Measurements from ENCODE around the gene PDS5B. TPM values are rescaled to one million over a fixed set of nuclear protein-coding genes. Genes with fewer than 3 reads are reported as not detected.

The PDS5B gene
- total and polyA plus RNA-seq, 2 experiments from 2014 or later: 13.4 to 14.2 TPM

GRCh38 chr13:32659736-32660135 is 73.5 kb downstream of the PDS5B start:
- no peak overlapping the region for H3K4me2 ChIP-seq (ENCODE audit: unreplicated experiment)
- no peaks in the 10 kb centered on the region for H3K27me3 ChIP-seq (replicated peaks; ENCODE audit: insufficient read depth)
- no peaks in the 10 kb centered on the region for H3K36me3 ChIP-seq (ENCODE audit: low read depth)
- H3K27ac ChIP-seq: no peak overlapping the region
- H4K20me1 ChIP-seq (ENCODE audit: insufficient read depth): no peaks in the 10 kb centered on the region
- no peak for TF ChIP-seq EZH2 (IDR thresholded peaks at IDR 0.05; ENCODE audit: insufficient read depth, poor library complexity, severe bottlenecking)
- in situ Hi-C loops (cut with MboI): no loop called here
- H3K4me3 ChIP-seq: no peak overlapping the region
- H3K4me1 ChIP-seq (ENCODE audit: insufficient read depth): peaks cover 6% of the 10 kb centered on the region; the same call in 1 of the 2 replicates
- H2AFZ ChIP-seq: no peak overlapping the region
- H3K9me3 ChIP-seq (ENCODE audit: low read depth): no peaks in the 10 kb centered on the region
- peak; percentile 6 for DNase-seq
- H3K79me2 ChIP-seq (ENCODE audit: insufficient read depth): peaks cover 34% of the 10 kb centered on the region
- H3F3A ChIP-seq (ENCODE audit: insufficient read depth): peaks cover 11% of the 10 kb centered on the region
- H3K9me2 ChIP-seq (ENCODE audit: insufficient read depth): no peaks in the 10 kb centered on the region
- no peak overlapping the region for H3K9ac ChIP-seq
- WGBS, 2 experiments (ENCODE audit: low coverage in 1 of 2, low lambda C conversion rate in 2 of 2, missing lambda C conversion rate in 2 of 2): 95 to 100% methylated on average over 1 of the region's 1 CpG

- Histone ChIP-seq H2AFZ (no peak overlapping the region), H3K36me3 (ENCODE audit: low read depth) (no peaks in the 10 kb centered on the region), H3K9me3 (ENCODE audit: low read depth) (no peaks in the 10 kb centered on the region), H3K27ac (no peak overlapping the region), H3K4me1 (ENCODE audit: insufficient read depth) (peaks cover 6% of the 10 kb centered on the region; the same call in 1 of the 2 replicates), H3K9me2 (ENCODE audit: insufficient read depth) (no peaks in the 10 kb centered on the region), H3K9ac (no peak overlapping the region), H4K20me1 (ENCODE audit: insufficient read depth) (no peaks in the 10 kb centered on the region), H3K79me2 (ENCODE audit: insufficient read depth) (peaks cover 30% of the 10 kb centered on the region), H3K4me2 (ENCODE audit: unreplicated experiment) (no peak overlapping the region), H3K27me3 (replicated peaks; ENCODE audit: insufficient read depth) (no peaks in the 10 kb centered on the region), H3F3A (ENCODE audit: insufficient read depth) (peaks cover 11% of the 10 kb centered on the region), H3K4me3 (no peak overlapping the region)
- in situ Hi-C loops (cut with MboI): no loop called here
- DNase-seq: no peak
- 92 to 94% methylated on average over 2 of the region's 2 CpGs for WGBS, 2 experiments (ENCODE audit: low coverage in 1 of 2, low lambda C conversion rate in 2 of 2, missing lambda C conversion rate in 2 of 2)
- no peak for TF ChIP-seq EZH2phosphoT487 (IDR thresholded peaks at IDR 0.05; ENCODE audit: insufficient read depth, low read depth)
- TF ChIP-seq EZH2 (IDR thresholded peaks at IDR 0.05; ENCODE audit: insufficient read depth, poor library complexity, severe bottlenecking): no peak
Observed at GRCh38 chr13:32660227-32660626, 74.0 kb downstream of the PDS5B start.

GRCh38 chr13:32661685-32662084 is 75.4 kb downstream of the PDS5B start:
- Histone ChIP-seq H3K4me1 (ENCODE audit: insufficient read depth) (0 out of 2 replicates have a peak, but pooled peaks cover 2% of the 10 kb centered on the region), H3K79me2 (ENCODE audit: insufficient read depth) (peaks cover 16% of the 10 kb centered on the region), H3K4me3 (no peak overlapping the region), H3K36me3 (ENCODE audit: low read depth) (no peaks in the 10 kb centered on the region), H3K27me3 (replicated peaks; ENCODE audit: insufficient read depth) (no peaks in the 10 kb centered on the region), H3K9me3 (ENCODE audit: low read depth) (no peaks in the 10 kb centered on the region), H3K27ac (no peak overlapping the region), H3K4me2 (ENCODE audit: unreplicated experiment) (no peak overlapping the region), H3K9ac (no peak overlapping the region), H2AFZ (no peak overlapping the region), H4K20me1 (ENCODE audit: insufficient read depth) (no peaks in the 10 kb centered on the region), H3K9me2 (ENCODE audit: insufficient read depth) (no peaks in the 10 kb centered on the region), H3F3A (ENCODE audit: insufficient read depth) (peaks cover 8% of the 10 kb centered on the region)
- TF ChIP-seq EZH2 (IDR thresholded peaks at IDR 0.05; ENCODE audit: insufficient read depth, poor library complexity, severe bottlenecking) (no peak), EZH2phosphoT487 (IDR thresholded peaks at IDR 0.05; ENCODE audit: insufficient read depth, low read depth) (no peak)
- in situ Hi-C loops (cut with MboI): no loop called here
- DNase-seq: no peak

GRCh38 chr13:32663660-32664059 is 77.4 kb downstream of the PDS5B start:
- Histone ChIP-seq H3K9me2 (ENCODE audit: insufficient read depth) (no peaks in the 10 kb centered on the region), H3K4me3 (no peak overlapping the region), H3K9ac (no peak overlapping the region), H3K27me3 (replicated peaks; ENCODE audit: insufficient read depth) (no peaks in the 10 kb centered on the region), H3K36me3 (ENCODE audit: low read depth) (peaks cover 6% of the 10 kb centered on the region; the same call in 1 of the 2 replicates), H3K4me2 (ENCODE audit: unreplicated experiment) (no peak overlapping the region), H3K79me2 (ENCODE audit: insufficient read depth) (no peaks in the 10 kb centered on the region; the same call in 1 of the 2 replicates), H4K20me1 (ENCODE audit: insufficient read depth) (no peaks in the 10 kb centered on the region), H2AFZ (no peak overlapping the region), H3F3A (ENCODE audit: insufficient read depth) (no peaks in the 10 kb centered on the region), H3K4me1 (ENCODE audit: insufficient read depth) (0 out of 2 replicates have a peak, but pooled peaks cover 2% of the 10 kb centered on the region), H3K9me3 (ENCODE audit: low read depth) (no peaks in the 10 kb centered on the region), H3K27ac (no peak overlapping the region)
- in situ Hi-C loops (cut with MboI): no loop called here
- no peak for TF ChIP-seq EZH2 (IDR thresholded peaks at IDR 0.05; ENCODE audit: insufficient read depth, poor library complexity, severe bottlenecking)
- TF ChIP-seq EZH2phosphoT487 (IDR thresholded peaks at IDR 0.05; ENCODE audit: insufficient read depth, low read depth): no peak
- no peak for DNase-seq

- Histone ChIP-seq H3K4me2 (ENCODE audit: unreplicated experiment) (no peak overlapping the region), H3K9ac (no peak overlapping the region), H3K27ac (no peak overlapping the region), H3K79me2 (ENCODE audit: insufficient read depth) (no peaks in the 10 kb centered on the region), H3K4me1 (ENCODE audit: insufficient read depth) (no peaks in the 10 kb centered on the region), H3K9me3 (ENCODE audit: low read depth) (no peaks in the 10 kb centered on the region), H3K36me3 (ENCODE audit: low read depth) (peaks cover 6% of the 10 kb centered on the region; the same call in 1 of the 2 replicates), H2AFZ (no peak overlapping the region), H3K4me3 (no peak overlapping the region), H4K20me1 (ENCODE audit: insufficient read depth) (no peaks in the 10 kb centered on the region), H3F3A (ENCODE audit: insufficient read depth) (no peaks in the 10 kb centered on the region), H3K9me2 (ENCODE audit: insufficient read depth) (no peaks in the 10 kb centered on the region), H3K27me3 (replicated peaks; ENCODE audit: insufficient read depth) (no peaks in the 10 kb centered on the region)
- no peak for DNase-seq
- WGBS, 2 experiments (ENCODE audit: low coverage in 1 of 2, low lambda C conversion rate in 2 of 2, missing lambda C conversion rate in 2 of 2): 98 to 100% methylated on average over 4 of the region's 4 CpGs
- in situ Hi-C loops (cut with MboI): no loop called here
- TF ChIP-seq EZH2phosphoT487 (IDR thresholded peaks at IDR 0.05; ENCODE audit: insufficient read depth, low read depth) (no peak), EZH2 (IDR thresholded peaks at IDR 0.05; ENCODE audit: insufficient read depth, poor library complexity, severe bottlenecking) (no peak)
Observed at GRCh38 chr13:32666990-32667571, 80.8 kb downstream of the PDS5B start.
